ENCODE data around the gene ZNF554. TPM values are rescaled to one million over a fixed set of nuclear protein-coding genes. Genes with fewer than 3 reads are reported as not detected.

Gene ZNF554
- total and polyA plus RNA-seq, 2 of the 8 experiments (the other 6 are each of a cell fraction or from before 2014, with no cell fraction given): 1.8 to 5.7 TPM

DNA sequence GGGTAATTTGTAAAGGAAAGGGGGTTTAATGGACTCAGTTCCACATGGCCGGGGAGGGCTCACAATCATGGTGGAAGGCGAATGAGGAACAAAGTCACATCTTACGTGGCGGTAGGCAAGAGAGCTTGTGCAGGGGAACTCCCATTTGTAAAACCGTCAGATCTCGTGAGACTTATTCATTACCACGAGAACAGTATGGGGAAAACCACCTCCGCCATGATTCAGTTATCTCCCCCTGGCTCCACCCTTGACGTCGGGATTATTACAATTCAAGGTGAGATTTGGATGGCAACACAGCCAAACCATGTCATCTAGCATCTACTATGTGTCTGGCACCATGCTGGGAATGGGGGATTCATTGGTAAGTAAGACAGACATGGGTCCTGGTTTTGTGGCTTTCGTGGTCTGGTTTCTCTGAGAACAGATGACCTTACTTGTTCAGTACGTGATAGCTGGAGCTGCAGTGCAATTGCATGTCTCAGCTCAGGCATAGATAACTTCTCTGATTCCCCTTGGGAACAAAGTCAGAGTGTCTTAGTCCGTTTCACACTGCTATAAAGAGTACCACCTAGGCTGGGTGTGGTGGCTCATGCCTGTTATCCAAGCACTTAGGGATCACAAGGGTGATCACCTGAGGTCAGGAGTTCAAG lies 8.3 kb downstream of the ZNF554 start:
- Histone ChIP-seq H3K27ac (ENCODE audit: low read depth, low read length) (no peak overlapping the region), H3K56ac (replicated peaks; ENCODE audit: insufficient read length, low read depth, low read length) (no peak overlapping the region), H3K4me3 (ENCODE audit: extremely low read depth in 1 of 4, insufficient read depth in 2 of 4, low read depth in 3 of 4, low read length in 4 of 4) (no peak overlapping the region), H3K23me2 (ENCODE audit: low read depth, low read length) (no peaks in the 10 kb centered on the region), H2AFZ (ENCODE audit: low read length) (no peak overlapping the region), H3K14ac (ENCODE audit: insufficient read length) (no peak overlapping the region), H4K20me1 (replicated peaks in 1 of 2; ENCODE audit: control insufficient read depth in 1 of 2, insufficient read depth in 2 of 2, low read length in 2 of 2) (no peaks in the 10 kb centered on the region), H3K36me3 (ENCODE audit: control insufficient read depth in 2 of 4, insufficient read depth in 4 of 4, low read length in 3 of 4) (peaks cover 0 to 32% (median 8%) of the 10 kb centered on the region in 4 experiments; a peak in 6 of 8 replicates), H2BK15ac (ENCODE audit: low read length) (no peak overlapping the region), H3K9ac (replicated peaks in 1 of 4; ENCODE audit: extremely low read depth in 1 of 4, low read depth in 3 of 4, low read length in 3 of 4) (no peak overlapping the region), H3K4ac (replicated peaks; ENCODE audit: insufficient read length, low read depth, low read length) (no peak overlapping the region), H2AK5ac (ENCODE audit: low read depth, low read length) (no peak overlapping the region), H3K9me3 (ENCODE audit: insufficient read depth in 2 of 2, low read depth in 1 of 2, low read length in 1 of 2) (peaks cover 30 to 33% of the 10 kb centered on the region in 2 experiments), H3K18ac (ENCODE audit: extremely low read depth, low read length) (no peak overlapping the region), H4K8ac (ENCODE audit: extremely low read depth, insufficient read depth, low read length) (no peak overlapping the region; the same call in 1 of the 2 replicates), H2BK12ac (ENCODE audit: low read depth, low read length) (no peak overlapping the region), H3K4me1 (replicated peaks in 1 of 4; ENCODE audit: control insufficient read depth in 3 of 4, insufficient read depth in 4 of 4, low read length in 3 of 4) (no peaks in the 10 kb centered on the region), H2BK120ac (replicated peaks; ENCODE audit: low read depth, low read length) (no peak overlapping the region), H4K91ac (replicated peaks; ENCODE audit: insufficient read length, low read length) (no peak overlapping the region), H2BK5ac (ENCODE audit: low read depth, low read length) (no peak overlapping the region), H3K79me1 (ENCODE audit: low read depth, low read length) (no peaks in the 10 kb centered on the region), H4K5ac (ENCODE audit: insufficient read length, low read depth, low read length) (no peak overlapping the region), H2BK20ac (ENCODE audit: low read length) (no peak overlapping the region), H3K79me2 (ENCODE audit: control insufficient read depth in 1 of 2, insufficient read depth in 2 of 2, low read length in 2 of 2) (no peaks in the 10 kb centered on the region), H3K27me3 (replicated peaks in 1 of 4; ENCODE audit: control insufficient read depth in 3 of 4, extremely low read depth in 1 of 4, insufficient read depth in 3 of 4, low read length in 3 of 4) (no peaks in the 10 kb centered on the region), H3K23ac (ENCODE audit: insufficient read length) (no peak overlapping the region), H3K4me2 (ENCODE audit: insufficient read depth in 1 of 2, low read depth in 2 of 2, low read length in 2 of 2) (no peak overlapping the region)
- POLR2A ChIA-PET (ENCODE audit: partially characterized antibody): interaction anchor here (0.7 to 1.2 kb wide), 2 partner anchors 11 to 13 kb away, joined by 3 read pairs; partner anchors contain the start of gene ZNF555
- CTCF ChIA-PET (ENCODE audit: partially characterized antibody): no interaction called here
- FAIRE-seq (no peak), DNase-seq (ENCODE audit: low read depth in 1 of 2, low spot score in 2 of 2) (no peak)
- WGBS, 2 experiments (ENCODE audit: extremely low coverage in 1 of 2, insufficient coverage in 1 of 2, insufficient read length in 1 of 2, insufficient replicate concordance in 2 of 2, low coverage in 1 of 2, low lambda C conversion rate in 2 of 2, missing lambda C conversion rate in 1 of 2): 92% methylated on average over 13 of the region's 13 CpGs; no CpG with 5 or more reads in 1 of the 2 experiments
- no peak for TF ChIP-seq SP1 (IDR thresholded peaks at IDR 0.05; ENCODE audit: low read depth, low read length)
- TF ChIP-seq BRCA1 (IDR thresholded peaks at IDR 0.05; ENCODE audit: low read depth, low read length): no peak
- TF ChIP-seq MAFK (IDR thresholded peaks at IDR 0.05; ENCODE audit: low read depth, low read length): no peak
- no peak for TF ChIP-seq SP2 (IDR thresholded peaks at IDR 0.05; ENCODE audit: low read length)
- TF ChIP-seq TEAD4 (IDR thresholded peaks at IDR 0.05; ENCODE audit: low read depth, low read length): no peak
- TF ChIP-seq ATF3 (IDR thresholded peaks at IDR 0.05; ENCODE audit: insufficient read depth, low read depth, low read length): no peak
- TF ChIP-seq CEBPB (IDR thresholded peaks at IDR 0.05; ENCODE audit: low read depth, low read length): no peak
- no peak for TF ChIP-seq BACH1 (IDR thresholded peaks at IDR 0.05; ENCODE audit: low read length)
- TF ChIP-seq BCL11A (IDR thresholded peaks at IDR 0.05; ENCODE audit: low read depth in 2 of 2, low read length in 2 of 2): no peak
- no peak for TF ChIP-seq GABPA (IDR thresholded peaks at IDR 0.05; ENCODE audit: borderline replicate concordance, insufficient read depth, low read length)
- no peak for TF ChIP-seq NRF1 (IDR thresholded peaks at IDR 0.05; ENCODE audit: low read depth, low read length)
- no peak for TF ChIP-seq RNF2 (IDR thresholded peaks at IDR 0.05; ENCODE audit: borderline replicate concordance, low read depth, low read length, missing control alignments, poor library complexity, severe bottlenecking)
- no peak for TF ChIP-seq CHD1 (IDR thresholded peaks at IDR 0.05; ENCODE audit: low read depth, low read length)
- TF ChIP-seq KDM5A (IDR thresholded peaks at IDR 0.05; ENCODE audit: low read length): no peak
